ENCODE results near the gene ID1. TPM values are rescaled to one million over a fixed set of nuclear protein-coding genes. Genes with fewer than 3 reads are reported as not detected.

The ID1 gene
- total RNA-seq, 1 experiment from 2014 or later: 88.8 TPM

DNA sequence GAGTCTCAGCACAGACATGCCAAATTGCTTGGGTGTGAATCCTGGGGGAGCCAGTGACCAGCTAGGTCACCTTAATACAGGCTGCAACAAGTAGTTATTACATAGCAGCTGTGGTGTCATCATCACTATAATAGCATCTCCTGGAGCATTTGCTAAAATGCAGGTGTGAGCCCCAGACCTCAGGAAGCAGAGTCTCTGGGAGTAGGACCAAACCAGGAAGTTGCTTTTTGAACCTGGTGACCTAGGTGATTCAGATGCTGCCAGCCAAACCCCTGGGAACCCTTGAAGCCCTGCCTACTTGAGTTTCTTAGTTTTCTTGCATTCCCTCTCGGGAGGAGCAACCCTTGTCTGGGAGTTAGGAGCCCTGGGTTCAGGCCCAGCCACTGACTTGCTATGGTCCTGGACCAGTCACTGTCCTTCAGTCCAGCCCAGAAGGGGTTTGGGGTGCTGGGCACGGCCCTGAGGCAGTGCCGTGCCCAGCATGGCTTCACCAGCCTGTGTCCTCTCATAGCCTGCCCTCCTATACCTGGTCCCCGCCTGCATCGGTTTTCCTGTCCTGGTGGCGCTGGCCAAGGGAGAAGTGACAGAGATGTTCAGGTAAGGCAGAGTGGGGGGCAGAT, 39.3 kb upstream of the ID1 start:
- ATAC-seq: no peak
- CTCF ChIA-PET: interaction anchor here (0.6 to 15.0 kb wide), 6 partner anchors 7 to 96 kb away, joined by 3 to 927 read pairs (median 35); partner anchors contain the start of gene ID1
- H3K27me3 Mint-ChIP-seq (ENCODE audit: low read depth): no peaks in the 10 kb centered on the region
- no peak for DNase-seq (ENCODE audit: low spot score)
- H3K27ac Mint-ChIP-seq: no peak overlapping the region
- H3K4me1 Mint-ChIP-seq: peaks cover 32% of the 10 kb centered on the region
- H3K36me3 Mint-ChIP-seq: peaks cover 36% of the 10 kb centered on the region
- no peak overlapping the region for H3K4me3 Mint-ChIP-seq
- H3K9me3 Mint-ChIP-seq: no peaks in the 10 kb centered on the region
- TF ChIP-seq FOXJ3 (CRISPR knock-in tag; IDR thresholded peaks at IDR 0.05; ENCODE audit: borderline replicate concordance) (no peak), NFE2L1 (CRISPR knock-in tag; IDR thresholded peaks at IDR 0.05) (no peak), ZNF423 (CRISPR knock-in tag; IDR thresholded peaks at IDR 0.05) (no peak), SMAD3 (CRISPR knock-in tag; IDR thresholded peaks at IDR 0.05; ENCODE audit: borderline replicate concordance) (no peak), RELA (CRISPR knock-in tag; IDR thresholded peaks at IDR 0.05; ENCODE audit: borderline replicate concordance) (no peak), GTF2I (CRISPR knock-in tag; conservative IDR thresholded peaks at IDR 0.05) (no peak), ZNF416 (CRISPR knock-in tag; IDR thresholded peaks at IDR 0.05) (no peak), TP53 (CRISPR knock-in tag; IDR thresholded peaks at IDR 0.05) (no peak), TCF7 (CRISPR knock-in tag; IDR thresholded peaks at IDR 0.05; ENCODE audit: low read depth) (no peak)
- TF ChIP-seq, protein P1, sequence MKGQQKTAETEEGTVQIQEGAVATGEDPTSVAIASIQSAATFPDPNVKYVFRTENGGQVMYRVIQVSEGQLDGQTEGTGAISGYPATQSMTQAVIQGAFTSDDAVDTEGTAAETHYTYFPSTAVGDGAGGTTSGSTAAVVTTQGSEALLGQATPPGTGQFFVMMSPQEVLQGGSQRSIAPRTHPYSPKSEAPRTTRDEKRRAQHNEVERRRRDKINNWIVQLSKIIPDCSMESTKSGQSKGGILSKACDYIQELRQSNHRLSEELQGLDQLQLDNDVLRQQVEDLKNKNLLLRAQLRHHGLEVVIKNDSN (CRISPR knock-in tag; IDR thresholded peaks at IDR 0.05): no peak
- TF ChIP-seq, protein P2, sequence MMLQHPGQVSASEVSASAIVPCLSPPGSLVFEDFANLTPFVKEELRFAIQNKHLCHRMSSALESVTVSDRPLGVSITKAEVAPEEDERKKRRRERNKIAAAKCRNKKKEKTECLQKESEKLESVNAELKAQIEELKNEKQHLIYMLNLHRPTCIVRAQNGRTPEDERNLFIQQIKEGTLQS (CRISPR knock-in tag; conservative IDR thresholded peaks at IDR 0.05): no peak
- TF ChIP-seq, protein P3, sequence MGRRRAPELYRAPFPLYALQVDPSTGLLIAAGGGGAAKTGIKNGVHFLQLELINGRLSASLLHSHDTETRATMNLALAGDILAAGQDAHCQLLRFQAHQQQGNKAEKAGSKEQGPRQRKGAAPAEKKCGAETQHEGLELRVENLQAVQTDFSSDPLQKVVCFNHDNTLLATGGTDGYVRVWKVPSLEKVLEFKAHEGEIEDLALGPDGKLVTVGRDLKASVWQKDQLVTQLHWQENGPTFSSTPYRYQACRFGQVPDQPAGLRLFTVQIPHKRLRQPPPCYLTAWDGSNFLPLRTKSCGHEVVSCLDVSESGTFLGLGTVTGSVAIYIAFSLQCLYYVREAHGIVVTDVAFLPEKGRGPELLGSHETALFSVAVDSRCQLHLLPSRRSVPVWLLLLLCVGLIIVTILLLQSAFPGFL (CRISPR knock-in tag; IDR thresholded peaks at IDR 0.05; ENCODE audit: borderline replicate concordance): no peak
- TF ChIP-seq, protein P4, sequence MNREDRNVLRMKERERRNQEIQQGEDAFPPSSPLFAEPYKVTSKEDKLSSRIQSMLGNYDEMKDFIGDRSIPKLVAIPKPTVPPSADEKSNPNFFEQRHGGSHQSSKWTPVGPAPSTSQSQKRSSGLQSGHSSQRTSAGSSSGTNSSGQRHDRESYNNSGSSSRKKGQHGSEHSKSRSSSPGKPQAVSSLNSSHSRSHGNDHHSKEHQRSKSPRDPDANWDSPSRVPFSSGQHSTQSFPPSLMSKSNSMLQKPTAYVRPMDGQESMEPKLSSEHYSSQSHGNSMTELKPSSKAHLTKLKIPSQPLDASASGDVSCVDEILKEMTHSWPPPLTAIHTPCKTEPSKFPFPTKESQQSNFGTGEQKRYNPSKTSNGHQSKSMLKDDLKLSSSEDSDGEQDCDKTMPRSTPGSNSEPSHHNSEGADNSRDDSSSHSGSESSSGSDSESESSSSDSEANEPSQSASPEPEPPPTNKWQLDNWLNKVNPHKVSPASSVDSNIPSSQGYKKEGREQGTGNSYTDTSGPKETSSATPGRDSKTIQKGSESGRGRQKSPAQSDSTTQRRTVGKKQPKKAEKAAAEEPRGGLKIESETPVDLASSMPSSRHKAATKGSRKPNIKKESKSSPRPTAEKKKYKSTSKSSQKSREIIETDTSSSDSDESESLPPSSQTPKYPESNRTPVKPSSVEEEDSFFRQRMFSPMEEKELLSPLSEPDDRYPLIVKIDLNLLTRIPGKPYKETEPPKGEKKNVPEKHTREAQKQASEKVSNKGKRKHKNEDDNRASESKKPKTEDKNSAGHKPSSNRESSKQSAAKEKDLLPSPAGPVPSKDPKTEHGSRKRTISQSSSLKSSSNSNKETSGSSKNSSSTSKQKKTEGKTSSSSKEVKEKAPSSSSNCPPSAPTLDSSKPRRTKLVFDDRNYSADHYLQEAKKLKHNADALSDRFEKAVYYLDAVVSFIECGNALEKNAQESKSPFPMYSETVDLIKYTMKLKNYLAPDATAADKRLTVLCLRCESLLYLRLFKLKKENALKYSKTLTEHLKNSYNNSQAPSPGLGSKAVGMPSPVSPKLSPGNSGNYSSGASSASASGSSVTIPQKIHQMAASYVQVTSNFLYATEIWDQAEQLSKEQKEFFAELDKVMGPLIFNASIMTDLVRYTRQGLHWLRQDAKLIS (CRISPR knock-in tag; IDR thresholded peaks at IDR 0.05; ENCODE audit: borderline replicate concordance): no peak
- TF ChIP-seq, protein P5, sequence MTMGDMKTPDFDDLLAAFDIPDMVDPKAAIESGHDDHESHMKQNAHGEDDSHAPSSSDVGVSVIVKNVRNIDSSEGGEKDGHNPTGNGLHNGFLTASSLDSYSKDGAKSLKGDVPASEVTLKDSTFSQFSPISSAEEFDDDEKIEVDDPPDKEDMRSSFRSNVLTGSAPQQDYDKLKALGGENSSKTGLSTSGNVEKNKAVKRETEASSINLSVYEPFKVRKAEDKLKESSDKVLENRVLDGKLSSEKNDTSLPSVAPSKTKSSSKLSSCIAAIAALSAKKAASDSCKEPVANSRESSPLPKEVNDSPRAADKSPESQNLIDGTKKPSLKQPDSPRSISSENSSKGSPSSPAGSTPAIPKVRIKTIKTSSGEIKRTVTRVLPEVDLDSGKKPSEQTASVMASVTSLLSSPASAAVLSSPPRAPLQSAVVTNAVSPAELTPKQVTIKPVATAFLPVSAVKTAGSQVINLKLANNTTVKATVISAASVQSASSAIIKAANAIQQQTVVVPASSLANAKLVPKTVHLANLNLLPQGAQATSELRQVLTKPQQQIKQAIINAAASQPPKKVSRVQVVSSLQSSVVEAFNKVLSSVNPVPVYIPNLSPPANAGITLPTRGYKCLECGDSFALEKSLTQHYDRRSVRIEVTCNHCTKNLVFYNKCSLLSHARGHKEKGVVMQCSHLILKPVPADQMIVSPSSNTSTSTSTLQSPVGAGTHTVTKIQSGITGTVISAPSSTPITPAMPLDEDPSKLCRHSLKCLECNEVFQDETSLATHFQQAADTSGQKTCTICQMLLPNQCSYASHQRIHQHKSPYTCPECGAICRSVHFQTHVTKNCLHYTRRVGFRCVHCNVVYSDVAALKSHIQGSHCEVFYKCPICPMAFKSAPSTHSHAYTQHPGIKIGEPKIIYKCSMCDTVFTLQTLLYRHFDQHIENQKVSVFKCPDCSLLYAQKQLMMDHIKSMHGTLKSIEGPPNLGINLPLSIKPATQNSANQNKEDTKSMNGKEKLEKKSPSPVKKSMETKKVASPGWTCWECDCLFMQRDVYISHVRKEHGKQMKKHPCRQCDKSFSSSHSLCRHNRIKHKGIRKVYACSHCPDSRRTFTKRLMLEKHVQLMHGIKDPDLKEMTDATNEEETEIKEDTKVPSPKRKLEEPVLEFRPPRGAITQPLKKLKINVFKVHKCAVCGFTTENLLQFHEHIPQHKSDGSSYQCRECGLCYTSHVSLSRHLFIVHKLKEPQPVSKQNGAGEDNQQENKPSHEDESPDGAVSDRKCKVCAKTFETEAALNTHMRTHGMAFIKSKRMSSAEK (CRISPR knock-in tag; IDR thresholded peaks at IDR 0.05; ENCODE audit: borderline replicate concordance): no peak
- TF ChIP-seq, protein P6, sequence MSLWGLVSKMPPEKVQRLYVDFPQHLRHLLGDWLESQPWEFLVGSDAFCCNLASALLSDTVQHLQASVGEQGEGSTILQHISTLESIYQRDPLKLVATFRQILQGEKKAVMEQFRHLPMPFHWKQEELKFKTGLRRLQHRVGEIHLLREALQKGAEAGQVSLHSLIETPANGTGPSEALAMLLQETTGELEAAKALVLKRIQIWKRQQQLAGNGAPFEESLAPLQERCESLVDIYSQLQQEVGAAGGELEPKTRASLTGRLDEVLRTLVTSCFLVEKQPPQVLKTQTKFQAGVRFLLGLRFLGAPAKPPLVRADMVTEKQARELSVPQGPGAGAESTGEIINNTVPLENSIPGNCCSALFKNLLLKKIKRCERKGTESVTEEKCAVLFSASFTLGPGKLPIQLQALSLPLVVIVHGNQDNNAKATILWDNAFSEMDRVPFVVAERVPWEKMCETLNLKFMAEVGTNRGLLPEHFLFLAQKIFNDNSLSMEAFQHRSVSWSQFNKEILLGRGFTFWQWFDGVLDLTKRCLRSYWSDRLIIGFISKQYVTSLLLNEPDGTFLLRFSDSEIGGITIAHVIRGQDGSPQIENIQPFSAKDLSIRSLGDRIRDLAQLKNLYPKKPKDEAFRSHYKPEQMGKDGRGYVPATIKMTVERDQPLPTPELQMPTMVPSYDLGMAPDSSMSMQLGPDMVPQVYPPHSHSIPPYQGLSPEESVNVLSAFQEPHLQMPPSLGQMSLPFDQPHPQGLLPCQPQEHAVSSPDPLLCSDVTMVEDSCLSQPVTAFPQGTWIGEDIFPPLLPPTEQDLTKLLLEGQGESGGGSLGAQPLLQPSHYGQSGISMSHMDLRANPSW (CRISPR knock-in tag; conservative IDR thresholded peaks at IDR 0.05; ENCODE audit: low read depth): no peak
- POLR2A ChIA-PET: interaction anchor here (0.7 kb wide), 1 partner anchor 39 kb away, joined by 4 read pairs; the partner anchor contains the start of gene ID1

Measured in WTC11 (cell line).